Astrocyte of the cerebellum (primary cell): ENCODE data around the gene BRAP.
"Not testable (repeated sequence)": the region's sequence is repeated elsewhere in the genome, so short reads cannot be mapped to it uniquely, and the experiment has no call there.

Source experiments
- DNase-seq: peaks from one replicate; pipeline ENCODE4 v3.0.0-alpha.2; 2011; ENCODE audit warnings: low read depth
- H3K4me3 ChIP-seq: 2 replicates; pipeline ENCODE4 v1.5.1; 2011; ENCODE audit warnings: mild to moderate bottlenecking, low read depth, low read length, moderate library complexity
- CTCF ChIP-seq: IDR thresholded peaks from 2 replicates; pipeline ENCODE4 v1.5.1; 2012; ENCODE audit warnings: low read length, low read depth, moderate library complexity, mild to moderate bottlenecking; ENCODE audit errors: missing control alignments
- in situ Hi-C: cut with HindIII; loops from 2 replicates; pipeline ENCODE4 v1.10.0; 2017; ENCODE audit warnings: low sequenced_read_pairs

Gene BRAP

GRCh38 chr12:111720457-111720856, 34.7 kb upstream of the BRAP start:
- no peak overlapping the region for H3K4me3 ChIP-seq
- no peak for TF ChIP-seq CTCF
- in situ Hi-C loops: no loop called here
- DNase-seq: no peak

- in situ Hi-C loops, H3K4me3 ChIP-seq, DNase-seq: not testable (repeated sequence)
Measured at GRCh38 chr12:111719316-111719715, 33.6 kb upstream of the BRAP start.

- DNase-seq: no peak
- TF ChIP-seq CTCF: no peak
- in situ Hi-C loops: no loop called here
- H3K4me3 ChIP-seq: no peak overlapping the region
Measured at GRCh38 chr12:111715279-111715678, 29.5 kb upstream of the BRAP start.

- H3K4me3 ChIP-seq: no peak overlapping the region
- no peak for TF ChIP-seq CTCF
- no peak for DNase-seq
- in situ Hi-C loops: no loop called here
Measured at GRCh38 chr12:111706145-111706544, 20.4 kb upstream of the BRAP start.

GRCh38 chr12:111705672-111706071, 19.9 kb upstream of the BRAP start:
- no peak overlapping the region for H3K4me3 ChIP-seq
- DNase-seq: no peak
- in situ Hi-C loops: no loop called here
- no peak for TF ChIP-seq CTCF

- no peak overlapping the region for H3K4me3 ChIP-seq
- in situ Hi-C loops: no loop called here
- no peak for DNase-seq
- no peak for TF ChIP-seq CTCF
Measured at GRCh38 chr12:111699962-111700361, 14.2 kb upstream of the BRAP start.

GRCh38 chr12:111693818-111694217, 8.1 kb upstream of the BRAP start:
- in situ Hi-C loops: no loop called here
- H3K4me3 ChIP-seq: no peak overlapping the region
- TF ChIP-seq CTCF: no peak
- no peak for DNase-seq
